ENCODE results near the gene OPN4.

OPN4 gene

GRCh38 chr10:86681047-86681446 is 26.7 kb downstream of the OPN4 start:
- DNase-seq (ENCODE audit: low spot score) = no peak

- no peak for DNase-seq (ENCODE audit: low spot score)
These were observed 27.5 kb downstream of the OPN4 start for GRCh38 chr10:86681722-86682386.

GRCh38 chr10:86682675-86683074 is 28.3 kb downstream of the OPN4 start:
- no peak for DNase-seq (ENCODE audit: low spot score)

DNA sequence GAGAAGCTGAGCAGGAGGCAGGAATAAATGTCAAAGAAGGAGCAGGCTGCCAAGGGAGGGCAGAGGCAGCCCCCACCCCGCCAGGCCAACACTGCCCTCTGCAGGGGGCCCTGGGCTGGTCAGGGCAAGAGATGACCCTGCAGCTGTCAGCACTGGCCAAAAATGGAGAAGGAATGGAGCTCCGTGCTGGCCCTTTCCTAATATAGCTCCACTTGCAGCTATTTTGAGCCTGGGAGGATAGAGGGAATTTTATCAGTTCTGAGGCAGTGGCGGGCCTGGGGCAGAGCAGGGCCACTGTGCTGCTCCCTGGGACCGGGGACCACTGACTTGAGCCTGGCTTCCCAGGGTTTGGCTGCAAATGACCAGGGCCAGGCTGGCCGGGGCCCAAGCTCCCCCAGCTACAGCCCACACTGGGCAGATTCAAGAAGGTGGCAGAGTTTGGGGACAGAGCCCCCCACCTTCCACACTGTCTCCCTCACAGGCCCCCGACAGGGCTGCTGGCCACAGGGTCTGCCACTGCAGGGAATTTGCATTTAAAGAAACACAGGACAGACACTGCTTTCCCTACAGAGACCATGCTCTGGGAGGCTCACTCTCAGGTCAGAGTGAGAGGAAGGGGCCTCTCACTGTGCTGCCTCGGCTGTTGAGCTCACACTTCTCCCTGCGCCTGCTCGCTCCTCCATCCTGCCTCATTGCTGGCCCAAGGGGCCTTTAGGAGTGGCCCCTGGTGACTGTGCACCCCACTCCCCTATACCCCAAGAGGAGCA is 30.2 kb downstream of the OPN4 start:
- no peak for DNase-seq (ENCODE audit: low spot score)

- DNase-seq (ENCODE audit: low spot score) = no peak
These were observed 31.1 kb downstream of the OPN4 start for GRCh38 chr10:86685416-86685815.

GRCh38 chr10:86685893-86686632 is 31.7 kb downstream of the OPN4 start:
- DNase-seq (ENCODE audit: low spot score) = no peak

GRCh38 chr10:86686972-86687371 is 32.6 kb downstream of the OPN4 start:
- no peak for DNase-seq (ENCODE audit: low spot score)

GRCh38 chr10:86687750-86688149 is 33.4 kb downstream of the OPN4 start:
- no peak for DNase-seq (ENCODE audit: low spot score)

DNA sequence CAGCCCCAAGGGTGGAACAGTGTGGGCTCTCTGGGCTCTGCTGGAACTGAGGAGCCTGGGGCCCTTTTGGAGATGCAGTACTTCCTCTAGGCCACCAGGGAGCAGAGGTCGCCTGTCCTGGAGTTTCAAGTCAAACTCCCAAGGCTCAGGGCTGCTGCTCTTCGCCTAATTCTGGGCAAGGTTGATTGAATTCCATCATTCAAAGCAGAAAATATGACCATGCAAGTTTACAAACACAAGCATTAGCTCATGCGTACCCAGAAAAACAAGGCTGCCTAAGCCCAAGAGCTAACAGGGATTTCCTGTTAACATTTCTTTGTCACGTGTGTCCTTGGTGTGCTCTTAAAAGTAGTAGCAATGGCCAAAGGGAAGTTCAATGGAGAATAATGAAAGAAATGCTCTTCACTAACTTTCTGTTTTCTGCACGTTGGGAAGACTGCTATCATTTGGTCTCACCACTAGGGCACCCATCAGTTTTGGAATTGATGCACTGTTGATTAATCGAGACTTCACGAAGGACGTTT is 34.1 kb downstream of the OPN4 start:
- DNase-seq (ENCODE audit: low spot score) = peak; percentile 71

GRCh38 chr10:86689146-86689545 is 34.8 kb downstream of the OPN4 start:
- no peak for DNase-seq (ENCODE audit: low spot score)

DNA sequence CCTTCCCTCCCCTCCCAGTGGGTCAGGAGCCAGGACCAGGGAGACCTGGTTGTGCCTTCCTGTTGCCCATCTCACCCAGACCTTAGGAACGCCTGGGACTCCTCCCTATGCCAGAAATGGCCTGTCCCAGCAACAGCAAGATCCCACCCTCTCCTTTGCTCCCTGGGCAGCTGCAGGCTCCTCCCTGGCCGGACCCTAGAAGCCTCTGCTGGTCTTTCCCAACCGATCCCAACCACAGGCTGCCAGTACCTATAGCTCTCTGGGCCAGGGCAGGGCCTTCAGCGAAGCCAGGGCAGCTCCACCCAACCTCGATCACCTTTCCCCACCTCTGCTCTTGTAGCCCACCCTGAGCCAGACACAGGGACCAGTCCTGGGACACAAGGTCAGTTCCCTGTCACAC is 35.9 kb downstream of the OPN4 start:
- DNase-seq (ENCODE audit: low spot score) = no peak

- no peak for DNase-seq (ENCODE audit: low spot score)
These were observed 36.3 kb downstream of the OPN4 start for GRCh38 chr10:86690657-86691084.

- no peak for DNase-seq (ENCODE audit: low spot score)
These were observed 37.1 kb downstream of the OPN4 start for GRCh38 chr10:86691333-86692022.

DNA sequence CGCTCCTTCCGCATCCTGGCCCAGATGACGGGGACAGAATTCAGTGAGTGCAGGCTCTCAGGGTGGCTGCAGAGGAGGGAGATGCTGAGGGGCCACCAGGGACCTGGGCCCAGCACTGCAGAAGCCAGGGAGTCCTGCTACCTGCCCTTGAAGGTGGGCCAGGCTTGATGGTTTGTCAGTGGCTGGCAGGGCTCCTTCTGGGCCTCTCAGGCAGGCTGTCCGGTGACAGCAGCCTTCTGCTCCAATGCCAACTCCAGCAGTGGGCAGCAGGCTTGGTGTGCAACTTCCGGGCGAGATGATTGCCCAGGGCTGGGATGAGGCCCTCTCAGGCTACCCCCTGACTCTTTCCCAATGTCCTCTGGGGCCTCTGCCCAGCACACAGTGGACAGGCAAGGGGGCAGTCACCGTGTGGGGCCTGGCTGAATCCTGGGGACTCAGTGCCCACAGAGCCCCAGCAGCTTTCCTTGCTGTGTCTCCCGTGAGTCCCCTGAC is 37.7 kb downstream of the OPN4 start:
- no peak for DNase-seq (ENCODE audit: low spot score)

DNA sequence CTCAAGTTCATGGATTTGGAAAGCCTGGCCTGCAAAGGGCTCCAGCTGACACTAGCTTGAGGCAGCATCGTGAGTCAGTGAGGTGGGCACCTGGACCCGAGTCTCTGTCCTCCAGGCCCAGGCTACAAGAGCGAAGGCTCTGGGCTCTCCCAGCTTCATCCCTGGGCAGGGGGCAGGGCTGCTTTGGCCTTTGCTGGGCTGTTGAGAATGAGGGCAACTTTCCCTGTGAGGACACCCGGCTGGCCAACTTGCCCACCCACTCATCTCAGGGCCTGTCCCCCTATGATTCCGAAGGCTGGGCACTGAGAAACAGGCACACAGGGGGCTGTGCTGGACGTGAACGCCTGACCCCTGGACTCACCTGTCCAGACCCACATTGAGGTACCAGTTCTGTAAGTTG is 38.3 kb downstream of the OPN4 start:
- no peak for DNase-seq (ENCODE audit: low spot score)

- DNase-seq (ENCODE audit: low spot score) = no peak
These were observed 38.9 kb downstream of the OPN4 start for GRCh38 chr10:86693275-86693674.

DNA sequence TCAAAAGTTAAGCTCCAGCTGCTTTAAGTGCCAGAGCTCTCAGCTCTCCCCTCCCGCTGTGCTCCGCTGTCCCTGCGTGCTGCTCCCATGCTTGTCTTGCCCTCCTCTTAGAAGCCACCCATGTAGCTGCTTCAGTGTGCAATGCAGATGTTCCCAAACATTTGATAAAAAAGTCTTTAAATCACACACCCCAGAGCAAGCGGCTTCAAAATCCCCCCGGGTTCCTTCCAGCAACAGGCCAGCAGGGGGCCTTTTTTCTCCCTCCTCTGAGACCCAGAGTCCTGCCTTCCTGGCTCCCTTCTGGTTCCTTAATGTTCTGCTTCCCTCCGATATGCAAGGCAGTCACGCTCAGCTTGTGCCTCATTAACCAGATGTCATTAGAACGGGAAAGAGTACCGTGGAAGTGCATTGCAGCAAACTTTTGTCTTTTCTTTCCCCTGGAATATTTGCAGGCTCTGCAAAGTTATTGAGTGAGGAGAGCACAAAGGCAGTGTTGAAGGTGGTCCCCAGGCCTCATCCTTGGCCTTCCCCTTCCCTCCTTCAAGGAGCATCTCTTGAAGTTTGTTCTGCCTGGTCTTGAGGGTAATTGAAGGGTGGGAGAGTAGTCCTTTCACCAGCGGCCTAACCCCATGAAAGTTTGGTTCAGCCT is 39.5 kb downstream of the OPN4 start:
- no peak for DNase-seq (ENCODE audit: low spot score)

- no peak for DNase-seq (ENCODE audit: low spot score)
These were observed 44.0 kb downstream of the OPN4 start for GRCh38 chr10:86698207-86698940.

DNA sequence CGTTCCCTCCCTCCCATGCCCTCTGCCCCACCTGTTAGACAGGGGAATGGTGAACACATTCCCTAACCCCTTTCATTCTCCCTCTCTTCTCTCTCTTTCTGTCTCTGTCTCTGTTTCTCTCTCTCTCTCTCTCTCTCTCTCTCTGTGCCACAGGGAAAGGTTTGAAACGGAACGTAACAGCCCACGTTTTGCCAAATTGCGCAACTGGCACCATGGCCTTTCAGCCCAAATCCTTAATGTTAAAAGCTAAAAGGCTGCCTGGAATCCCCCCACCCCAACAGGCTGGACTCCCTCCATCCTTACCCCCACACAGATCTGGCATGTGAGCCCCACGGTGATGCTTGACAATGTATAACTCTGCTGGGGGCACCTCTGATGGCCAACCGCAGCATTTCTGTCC is 44.8 kb downstream of the OPN4 start:
- no peak for DNase-seq (ENCODE audit: low spot score)

DNA sequence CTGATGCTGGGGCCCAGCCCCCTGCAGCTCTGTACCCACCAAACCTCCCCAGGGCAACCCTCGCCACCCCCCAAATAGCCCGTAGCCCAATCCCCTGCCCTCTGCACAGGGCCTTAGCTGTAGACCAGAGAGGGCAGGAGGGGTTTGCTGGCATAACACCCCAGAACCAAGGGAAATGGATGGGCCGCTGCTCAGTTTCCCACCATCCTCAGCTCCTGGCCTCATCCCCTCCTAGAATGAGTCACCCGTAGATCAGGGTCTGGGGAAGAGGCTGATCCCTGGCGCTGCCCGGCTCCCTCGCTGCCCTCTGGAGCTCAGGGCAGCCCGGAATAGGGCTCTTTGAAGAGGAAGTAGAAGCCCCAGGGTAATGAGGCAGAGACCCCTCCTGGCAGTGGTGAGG is 45.2 kb downstream of the OPN4 start:
- no peak for DNase-seq (ENCODE audit: low spot score)
